H1 (cell line): ENCODE measurements around the gene CCDC171. TPM values are rescaled to one million over a fixed set of nuclear protein-coding genes. Genes with fewer than 3 reads are reported as not detected.

Experiments used
- CTCF ChIA-PET: fragments of 300-600 bp; sonication (Branson Sonifier 250); formaldehyde crosslinking; loops from one replicate; lab custom pipeline; 2021; ENCODE audit not compliant: partially characterized antibody; lab: Charles Lee
- POLR2A ChIA-PET: fragments of 300-600 bp; sonication (Branson Sonifier 250); formaldehyde crosslinking; loops from one replicate; lab custom pipeline; 2021; ENCODE audit warnings: inconsistent platforms; ENCODE audit not compliant: partially characterized antibody; lab: Charles Lee
- DNase-seq, 2 experiments: peaks; one replicate each; pipeline versions ENCODE4 v3.0.0 to v3.0.0-alpha.2; 2010 to 2022; ENCODE audit warnings: low spot score in 2 of 2, low read depth in 1 of 2, mixed read lengths in 1 of 2
- FAIRE-seq: peaks from 2 replicates; lab custom pipeline; 2011; peaks lifted over from hg19 to GRCh38; lab: Jason Lieb, UNC
- H2AFZ ChIP-seq: 2 replicates; pipeline ENCODE4 v1.8.1; 2012; ENCODE audit warnings: low read length, inconsistent platforms
- H2AK5ac ChIP-seq: 2 replicates; pipeline ENCODE4 v1.6.1; 2013; ENCODE audit warnings: low read depth, low read length
- H2BK120ac ChIP-seq: replicated peaks from 2 replicates; pipeline ENCODE3; 2013; ENCODE audit warnings: low read depth, low read length, inconsistent platforms
- H2BK12ac ChIP-seq: 2 replicates; pipeline ENCODE4 v1.6.1; 2013; ENCODE audit warnings: low read depth, low read length
- H2BK15ac ChIP-seq: 2 replicates; pipeline ENCODE4 v1.6.1; 2013; ENCODE audit warnings: low read length
- H2BK20ac ChIP-seq: 2 replicates; pipeline ENCODE4 v1.6.1; 2013; ENCODE audit warnings: low read length
- H2BK5ac ChIP-seq: 2 replicates; pipeline ENCODE4 v1.6.1; 2013; ENCODE audit warnings: low read depth, low read length
- H3K14ac ChIP-seq: 2 replicates; pipeline ENCODE4 v1.6.1; 2013; ENCODE audit warnings: inconsistent platforms; ENCODE audit not compliant: insufficient read length
- H3K18ac ChIP-seq: 2 replicates; pipeline ENCODE4 v1.6.1; 2013; ENCODE audit warnings: low read length; ENCODE audit errors: extremely low read depth
- H3K23ac ChIP-seq: 2 replicates; pipeline ENCODE4 v1.6.1; 2013; ENCODE audit warnings: inconsistent platforms; ENCODE audit not compliant: insufficient read length
- H3K23me2 ChIP-seq: 2 replicates; pipeline ENCODE4 v1.6.1; 2013; ENCODE audit warnings: low read depth, low read length
- H3K27ac ChIP-seq: 2 replicates; pipeline ENCODE4 v1.6.1; 2011; ENCODE audit warnings: low read depth, low read length, inconsistent platforms
- H3K27me3 ChIP-seq, 4 experiments: replicated peaks in 1 of 4; 1 replicate in 1 of 4; 2 replicates in 3 of 4; pipeline versions ENCODE4 v1.6.1 to v1.8.1; 2011 to 2013; ENCODE audit warnings: low read length in 3 of 4, mild to moderate bottlenecking in 3 of 4, inconsistent platforms in 2 of 4, mixed read lengths in 2 of 4, moderate library complexity in 1 of 4; ENCODE audit not compliant: control insufficient read depth in 3 of 4, insufficient read depth in 3 of 4; ENCODE audit errors: extremely low read depth in 1 of 4
- H3K36me3 ChIP-seq, 4 experiments: 2 replicates each; pipeline versions ENCODE4 v1.6.1 to v1.8.1; 2011 to 2013; ENCODE audit warnings: mild to moderate bottlenecking in 4 of 4, low read length in 3 of 4, moderate library complexity in 2 of 4, control low read depth in 1 of 4, inconsistent platforms in 1 of 4; ENCODE audit not compliant: insufficient read depth in 4 of 4, control insufficient read depth in 2 of 4
- H3K4ac ChIP-seq: replicated peaks from 2 replicates; pipeline ENCODE3; 2013; ENCODE audit warnings: low read length, low read depth, mixed read lengths, inconsistent platforms; ENCODE audit not compliant: insufficient read length
- H3K4me1 ChIP-seq, 4 experiments: replicated peaks in 1 of 4; 1 replicate in 1 of 4; 2 replicates in 3 of 4; pipeline versions ENCODE4 v1.6.1 to v1.8.1; 2011 to 2013; ENCODE audit warnings: low read length in 3 of 4, inconsistent platforms in 2 of 4, mixed read lengths in 1 of 4; ENCODE audit not compliant: insufficient read depth in 4 of 4, control insufficient read depth in 3 of 4
- H3K4me2 ChIP-seq, 2 experiments: 2 replicates each; pipeline versions ENCODE4 v1.6.1 to v1.8.1; 2011 to 2013; ENCODE audit warnings: low read depth in 2 of 2, low read length in 2 of 2, control low read depth in 1 of 2, inconsistent platforms in 1 of 2, mild to moderate bottlenecking in 1 of 2; ENCODE audit not compliant: insufficient read depth in 1 of 2
- H3K4me3 ChIP-seq, 4 experiments: fragments of 200-600, 300-600 bp in 1 of 4; sonication (generic), shearing (Covaris generic), sonication (Bioruptor Twin) in 1 of 4; 2 replicates each; pipeline versions ENCODE4 v1.5.1 to v1.8.1; 2011 to 2016; ENCODE audit warnings: low read length in 4 of 4, low read depth in 3 of 4, control low read depth in 2 of 4, inconsistent platforms in 2 of 4, mild to moderate bottlenecking in 2 of 4, mixed read lengths in 1 of 4, moderate library complexity in 1 of 4; ENCODE audit not compliant: insufficient read depth in 2 of 4; ENCODE audit errors: extremely low read depth in 1 of 4
- H3K56ac ChIP-seq: replicated peaks from 2 replicates; pipeline ENCODE3; 2013; ENCODE audit warnings: low read depth, mild to moderate bottlenecking, mixed read lengths, low read length, inconsistent platforms; ENCODE audit not compliant: insufficient read length
- H3K79me1 ChIP-seq: 2 replicates; pipeline ENCODE4 v1.6.1; 2013; ENCODE audit warnings: low read depth, low read length, control low read depth
- H3K79me2 ChIP-seq, 2 experiments: 2 replicates each; pipeline versions ENCODE4 v1.6.1 to v1.8.1; 2012 to 2013; ENCODE audit warnings: low read length in 2 of 2, mild to moderate bottlenecking in 2 of 2, inconsistent platforms in 1 of 2; ENCODE audit not compliant: insufficient read depth in 2 of 2, control insufficient read depth in 1 of 2
- H3K9ac ChIP-seq, 4 experiments: replicated peaks in 1 of 4; 1 replicate in 1 of 4; 2 replicates in 3 of 4; pipeline versions ENCODE4 v1.6.1 to v1.8.1; 2011 to 2013; ENCODE audit warnings: low read depth in 3 of 4, low read length in 3 of 4, control low read depth in 2 of 4, mild to moderate bottlenecking in 2 of 4, moderate library complexity in 2 of 4, inconsistent platforms in 1 of 4; ENCODE audit errors: extremely low read depth in 1 of 4
- H3K9me3 ChIP-seq, 2 experiments: 2 replicates each; pipeline versions ENCODE4 v1.6.1 to v1.8.1; 2012 to 2013; ENCODE audit warnings: mild to moderate bottlenecking in 2 of 2, moderate library complexity in 2 of 2, control low read depth in 1 of 2, inconsistent platforms in 1 of 2, low read depth in 1 of 2, low read length in 1 of 2, mixed read lengths in 1 of 2; ENCODE audit not compliant: insufficient read depth in 2 of 2
- H4K20me1 ChIP-seq, 2 experiments: replicated peaks in 1 of 2; 2 replicates each; pipeline versions ENCODE3 to v1.8.1; 2011 to 2013; ENCODE audit warnings: inconsistent platforms in 2 of 2, low read length in 2 of 2, mild to moderate bottlenecking in 1 of 2; ENCODE audit not compliant: insufficient read depth in 2 of 2, control insufficient read depth in 1 of 2
- H4K5ac ChIP-seq: 2 replicates; pipeline ENCODE4 v1.6.1; 2013; ENCODE audit warnings: low read length, low read depth, mixed read lengths, inconsistent platforms; ENCODE audit not compliant: insufficient read length
- H4K8ac ChIP-seq: 2 replicates; pipeline ENCODE4 v1.8.0; 2013; ENCODE audit warnings: mild to moderate bottlenecking, moderate library complexity, low read length, inconsistent platforms; ENCODE audit not compliant: insufficient read depth; ENCODE audit errors: extremely low read depth
- H4K91ac ChIP-seq: replicated peaks from 2 replicates; pipeline ENCODE3; 2013; ENCODE audit warnings: low read length, mixed read lengths, inconsistent platforms; ENCODE audit not compliant: insufficient read length
- CTBP2 ChIP-seq: IDR thresholded peaks from 2 replicates; pipeline ENCODE4 v1.7.0; 2011; ENCODE audit warnings: borderline replicate concordance, mild to moderate bottlenecking, moderate library complexity, mixed read lengths, low read length; ENCODE audit not compliant: insufficient read depth, insufficient read length
- JUN ChIP-seq: IDR thresholded peaks from 2 replicates; pipeline ENCODE4 v1.6.1; 2011; ENCODE audit warnings: low read depth, mild to moderate bottlenecking, improper control_type of control experiment, low read length
- JUND ChIP-seq: IDR thresholded peaks from 2 replicates; pipeline ENCODE4 v1.6.1; 2011; ENCODE audit warnings: mild to moderate bottlenecking, improper control_type of control experiment, low read length
- NRF1 ChIP-seq: IDR thresholded peaks from 2 replicates; pipeline ENCODE4 v1.6.1; 2011; ENCODE audit warnings: mild to moderate bottlenecking, low read depth, low read length, improper control_type of control experiment
- POLR2A ChIP-seq, 2 experiments: IDR thresholded peaks; 1 replicate in 1 of 2; 2 replicates in 1 of 2; pipeline ENCODE4 v1.6.1; 2011; ENCODE audit warnings: low read depth in 2 of 2, low read length in 2 of 2, mild to moderate bottlenecking in 2 of 2; ENCODE audit errors: control extremely low read depth in 1 of 2
- RAD21 ChIP-seq, 2 experiments: IDR thresholded peaks in 1 of 2; conservative IDR thresholded peaks in 1 of 2; 2 replicates each; pipeline ENCODE4 v1.6.1; 2011; ENCODE audit warnings: low read depth in 2 of 2, low read length in 2 of 2, improper control_type of control experiment in 1 of 2, inconsistent platforms in 1 of 2, mild to moderate bottlenecking in 1 of 2, moderate library complexity in 1 of 2
- SP1 ChIP-seq: IDR thresholded peaks from 2 replicates; pipeline ENCODE4 v1.6.1; 2011; ENCODE audit warnings: low read depth, low read length
- SP2 ChIP-seq: IDR thresholded peaks from 2 replicates; pipeline ENCODE4 v1.6.1; 2012; ENCODE audit warnings: mild to moderate bottlenecking, low read length, inconsistent platforms
- USF2 ChIP-seq: IDR thresholded peaks from 2 replicates; pipeline ENCODE4 v1.6.1; 2011; ENCODE audit warnings: low read length, improper control_type of control experiment
- WGBS, 2 experiments: shearing (Covaris generic) in 1 of 2; methylation state at CpG; one replicate each; pipeline versions ENCODE4 v1.1.6 to v1.1.7; 2013 to 2015; ENCODE audit warnings: low lambda C conversion rate in 2 of 2, mixed read lengths in 2 of 2, inconsistent platforms in 1 of 2, low coverage in 1 of 2, missing lambda C conversion rate in 1 of 2; ENCODE audit not compliant: insufficient replicate concordance in 2 of 2, insufficient coverage in 1 of 2, insufficient read length in 1 of 2; ENCODE audit errors: extremely low coverage in 1 of 2, missing lambda C conversion rate in 1 of 2; 5-methylcytosine and 5-hydroxymethylcytosine counted together
- polyA plus RNA-seq, 7 experiments: library from polyadenylated mRNA; depleted of rRNA in 3 of 7; stranded (reverse) in 5 of 7; unstranded in 2 of 7; fragments of >200 nt in 5 of 7; fragments of 200-250 nt in 2 of 7; gene quantifications; 1 replicate in 5 of 7; 2 replicates in 1 of 7; 4 replicates in 1 of 7; pipeline versions ENCODE4 v1.2.1 to v1.2.3, GENCODE V29; 2011 to 2013; ENCODE audit warnings: missing spikeins in 2 of 7, mixed read lengths in 2 of 7
- total RNA-seq: library from RNA; stranded (reverse); fragmentation: NEBNext Ultra II Directional; extraction: Animal tissue kit (Norgen Biotek cat#: 25700); gene quantifications from 2 replicates; pipeline ENCODE4 v1.2.1, GENCODE V29; 2021

Gene CCDC171
- total and polyA plus RNA-seq, 2 of the 8 experiments (the other 6 are each of a cell fraction or from before 2014, with no cell fraction given) = 0.83 to 2.3 TPM

- Histone ChIP-seq H3K9ac (no peak overlapping the region), H3K18ac (no peak overlapping the region), H3K56ac (no peak overlapping the region), H4K20me1 (no peaks in the 10 kb centered on the region), H3K79me1 (no peaks in the 10 kb centered on the region), H3K79me2 (no peaks in the 10 kb centered on the region), H3K23me2 (no peaks in the 10 kb centered on the region), H3K4me2 (no peak overlapping the region), H2AFZ (no peak overlapping the region), H3K4me1 (peaks cover 0 to 2% (median 0%) of the 10 kb centered on the region in 4 experiments; a peak in 1 of 7 replicates), H4K5ac (no peak overlapping the region), H3K14ac (no peak overlapping the region), H3K27ac (no peak overlapping the region), H3K4ac (no peak overlapping the region), H3K23ac (no peak overlapping the region), H4K8ac (no peak overlapping the region), H3K27me3 (no peaks in the 10 kb centered on the region), H2BK5ac (no peak overlapping the region), H3K9me3 (no peaks in the 10 kb centered on the region), H4K91ac (no peak overlapping the region), H2BK20ac (no peak overlapping the region), H3K36me3 (no peaks in the 10 kb centered on the region), H2BK12ac (no peak overlapping the region), H2BK15ac (no peak overlapping the region), H3K4me3 (no peak overlapping the region), H2AK5ac (no peak overlapping the region), H2BK120ac (no peak overlapping the region)
- DNase-seq (no peak), FAIRE-seq (no peak)
- 88% methylated on average over 1 of the region's 1 CpG; no CpG with 5 or more reads in 1 of the 2 experiments for WGBS, 2 experiments
- ChIA-PET CTCF (interaction anchor here (1.5 kb wide), 1 partner anchor 11 kb away, joined by 4 read pairs; no protein-coding TSS in a partner anchor), POLR2A (interaction anchor here (1.0 to 5.4 kb wide), 3 partner anchors 19 to 71 kb away, joined by 3 to 51 read pairs (median 8); partner anchors contain the start of gene PSIP1)
- no peak for TF ChIP-seq SP2
- no peak for TF ChIP-seq POLR2A (IDR thresholded peaks at IDR 0.05; ENCODE audit: control extremely low read depth in 1 of 2, low read depth in 2 of 2, low read length in 2 of 2)
- TF ChIP-seq NRF1 = no peak
- TF ChIP-seq CTBP2 = no peak
- no peak for TF ChIP-seq RAD21 (IDR thresholded peaks at IDR 0.05 in 1 of 2, conservative IDR thresholded peaks at IDR 0.05 in 1 of 2; ENCODE audit: low read depth in 2 of 2, low read length in 2 of 2)
- no peak for TF ChIP-seq JUN
- no peak for TF ChIP-seq USF2
- no peak for TF ChIP-seq JUND
- no peak for TF ChIP-seq SP1
Measured at GRCh38 chr9:15531380-15531779, 21.5 kb upstream of the CCDC171 start.
